ENCODE measurements around the gene TMEM170B.

Gene TMEM170B

DNA sequence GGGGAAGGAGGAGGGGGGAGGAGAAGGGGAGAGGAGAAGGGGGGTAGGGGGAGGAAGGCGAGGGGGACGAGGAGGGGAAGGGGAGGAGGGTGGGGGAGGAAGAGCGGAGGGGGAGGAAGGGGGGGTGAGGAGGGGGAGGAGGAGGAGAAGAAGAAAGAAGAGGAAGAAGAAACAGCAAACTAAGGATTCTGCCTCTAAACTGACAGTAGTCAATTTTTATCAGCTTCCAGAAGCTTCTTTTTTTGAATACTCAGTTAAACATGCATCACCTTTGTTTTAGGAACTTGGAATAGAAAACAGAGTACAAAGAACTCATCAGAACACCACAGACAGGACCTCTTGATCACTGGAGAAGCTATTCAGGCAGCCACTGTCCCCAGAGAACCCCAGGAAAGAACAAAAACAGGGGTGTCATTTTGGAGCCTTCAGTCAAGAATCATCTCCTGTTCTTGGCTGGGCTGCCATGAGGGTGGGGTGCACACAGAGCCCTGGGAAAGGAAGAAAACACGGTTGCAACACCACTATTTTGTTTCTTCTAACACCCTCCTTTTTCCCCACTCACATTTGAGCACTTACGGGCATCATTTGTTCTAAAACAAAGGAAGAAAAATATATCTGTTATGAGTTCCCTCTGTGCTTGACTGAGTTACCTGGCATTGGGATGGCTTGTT is 67.4 kb downstream of the TMEM170B start:
- TF ChIP-seq, protein P1, sequence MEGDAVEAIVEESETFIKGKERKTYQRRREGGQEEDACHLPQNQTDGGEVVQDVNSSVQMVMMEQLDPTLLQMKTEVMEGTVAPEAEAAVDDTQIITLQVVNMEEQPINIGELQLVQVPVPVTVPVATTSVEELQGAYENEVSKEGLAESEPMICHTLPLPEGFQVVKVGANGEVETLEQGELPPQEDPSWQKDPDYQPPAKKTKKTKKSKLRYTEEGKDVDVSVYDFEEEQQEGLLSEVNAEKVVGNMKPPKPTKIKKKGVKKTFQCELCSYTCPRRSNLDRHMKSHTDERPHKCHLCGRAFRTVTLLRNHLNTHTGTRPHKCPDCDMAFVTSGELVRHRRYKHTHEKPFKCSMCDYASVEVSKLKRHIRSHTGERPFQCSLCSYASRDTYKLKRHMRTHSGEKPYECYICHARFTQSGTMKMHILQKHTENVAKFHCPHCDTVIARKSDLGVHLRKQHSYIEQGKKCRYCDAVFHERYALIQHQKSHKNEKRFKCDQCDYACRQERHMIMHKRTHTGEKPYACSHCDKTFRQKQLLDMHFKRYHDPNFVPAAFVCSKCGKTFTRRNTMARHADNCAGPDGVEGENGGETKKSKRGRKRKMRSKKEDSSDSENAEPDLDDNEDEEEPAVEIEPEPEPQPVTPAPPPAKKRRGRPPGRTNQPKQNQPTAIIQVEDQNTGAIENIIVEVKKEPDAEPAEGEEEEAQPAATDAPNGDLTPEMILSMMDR (IDR thresholded peaks at IDR 0.05), result no peak
- Histone ChIP-seq H3K27me3 (no peaks in the 10 kb centered on the region), H3K4me1 (ENCODE audit: control insufficient read depth in 1 of 2, insufficient read depth in 1 of 2, low read depth in 1 of 2, low read length in 1 of 2) (peaks cover 15 to 19% of the 10 kb centered on the region in 2 experiments), H3K27ac (peak overlapping the region; percentile 75), H3K36me3 (no peaks in the 10 kb centered on the region), H3K4me3 (ENCODE audit: low read depth in 1 of 2, low read length in 1 of 2) (no peak overlapping the region), H3K9me3 (no peaks in the 10 kb centered on the region)

DNA sequence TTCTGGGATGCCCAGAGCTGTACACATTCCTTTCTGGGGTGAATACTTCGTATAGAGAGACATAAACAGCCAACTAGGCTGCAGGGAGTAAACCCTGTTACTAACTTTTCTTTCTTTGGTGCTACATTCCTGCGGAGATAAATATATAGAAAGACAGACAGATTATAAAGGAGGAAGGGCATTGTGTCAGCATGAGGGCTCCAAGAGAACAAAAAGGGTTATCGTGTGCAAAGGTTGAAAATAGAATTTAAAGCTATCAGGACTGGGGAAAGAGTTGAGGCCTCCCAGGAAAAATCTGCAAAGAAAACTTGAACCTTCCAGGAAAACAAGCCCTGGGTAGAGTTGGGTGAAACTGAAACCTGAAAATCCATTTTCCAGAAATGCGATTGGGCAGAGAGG is 68.0 kb downstream of the TMEM170B start:
- H3K36me3 ChIP-seq, result no peaks in the 10 kb centered on the region
- H3K27ac ChIP-seq, result peak overlapping the region; percentile 73
- no peaks in the 10 kb centered on the region for H3K27me3 ChIP-seq
- TF ChIP-seq, protein P1 (IDR thresholded peaks at IDR 0.05), result no peak
- peaks cover 15 to 19% of the 10 kb centered on the region in 2 experiments for H3K4me1 ChIP-seq (ENCODE audit: control insufficient read depth in 1 of 2, insufficient read depth in 1 of 2, low read depth in 1 of 2, low read length in 1 of 2)
- no peaks in the 10 kb centered on the region for H3K9me3 ChIP-seq
- H3K4me3 ChIP-seq (ENCODE audit: low read depth in 1 of 2, low read length in 1 of 2), result no peak overlapping the region

DNA sequence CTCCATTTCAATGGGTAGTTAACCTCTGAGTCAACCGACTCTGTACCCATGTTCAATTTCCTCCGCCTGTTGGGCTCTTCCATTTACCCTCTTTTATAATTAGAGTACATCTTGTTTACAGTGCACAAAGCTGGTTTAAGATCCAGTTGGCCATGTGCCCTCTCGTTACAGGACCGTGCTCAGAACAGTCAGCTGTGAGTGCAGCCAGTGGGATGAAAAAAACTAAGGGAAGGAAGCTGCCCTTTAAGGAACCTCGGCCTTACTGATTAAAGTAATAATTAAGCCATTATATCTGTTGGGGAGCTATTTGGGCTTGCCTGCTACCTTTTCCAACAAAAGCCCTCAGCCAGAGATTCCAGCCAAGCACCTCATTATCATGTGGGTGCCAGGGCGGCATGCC is 68.8 kb downstream of the TMEM170B start:
- peaks cover 15 to 19% of the 10 kb centered on the region in 2 experiments for H3K4me1 ChIP-seq (ENCODE audit: control insufficient read depth in 1 of 2, insufficient read depth in 1 of 2, low read depth in 1 of 2, low read length in 1 of 2)
- no peak overlapping the region for H3K27ac ChIP-seq
- H3K9me3 ChIP-seq, result no peaks in the 10 kb centered on the region
- H3K4me3 ChIP-seq (ENCODE audit: low read depth in 1 of 2, low read length in 1 of 2), result no peak overlapping the region
- H3K36me3 ChIP-seq, result no peaks in the 10 kb centered on the region
- TF ChIP-seq, protein P1 (IDR thresholded peaks at IDR 0.05), result no peak
- no peaks in the 10 kb centered on the region for H3K27me3 ChIP-seq

DNA sequence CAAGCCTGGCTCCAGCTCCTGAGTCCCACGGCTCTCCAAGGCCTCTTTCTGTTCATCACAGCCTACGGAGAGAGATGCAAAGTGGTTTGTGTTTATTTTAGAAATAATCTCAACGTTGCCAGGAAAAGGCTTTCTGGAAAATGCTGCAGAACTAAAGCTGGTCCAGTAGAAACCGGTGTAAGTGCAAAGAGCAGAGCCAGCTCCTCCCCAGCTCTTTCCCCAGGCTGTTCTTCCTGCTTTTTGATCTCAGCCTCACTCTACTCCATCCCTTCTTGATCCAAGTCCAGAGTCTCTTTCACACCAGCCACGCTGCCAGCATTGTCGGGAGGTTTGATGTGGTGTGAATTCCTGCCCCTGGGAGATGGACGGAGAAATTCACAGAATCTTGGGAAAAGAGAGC is 69.8 kb downstream of the TMEM170B start:
- Histone ChIP-seq H3K9me3 (no peaks in the 10 kb centered on the region), H3K27ac (no peak overlapping the region), H3K4me1 (ENCODE audit: control insufficient read depth in 1 of 2, insufficient read depth in 1 of 2, low read depth in 1 of 2, low read length in 1 of 2) (peaks cover 15 to 19% of the 10 kb centered on the region in 2 experiments), H3K36me3 (no peaks in the 10 kb centered on the region), H3K4me3 (ENCODE audit: low read depth in 1 of 2, low read length in 1 of 2) (no peak overlapping the region), H3K27me3 (no peaks in the 10 kb centered on the region)
- TF ChIP-seq, protein P1 (IDR thresholded peaks at IDR 0.05), result no peak

DNA sequence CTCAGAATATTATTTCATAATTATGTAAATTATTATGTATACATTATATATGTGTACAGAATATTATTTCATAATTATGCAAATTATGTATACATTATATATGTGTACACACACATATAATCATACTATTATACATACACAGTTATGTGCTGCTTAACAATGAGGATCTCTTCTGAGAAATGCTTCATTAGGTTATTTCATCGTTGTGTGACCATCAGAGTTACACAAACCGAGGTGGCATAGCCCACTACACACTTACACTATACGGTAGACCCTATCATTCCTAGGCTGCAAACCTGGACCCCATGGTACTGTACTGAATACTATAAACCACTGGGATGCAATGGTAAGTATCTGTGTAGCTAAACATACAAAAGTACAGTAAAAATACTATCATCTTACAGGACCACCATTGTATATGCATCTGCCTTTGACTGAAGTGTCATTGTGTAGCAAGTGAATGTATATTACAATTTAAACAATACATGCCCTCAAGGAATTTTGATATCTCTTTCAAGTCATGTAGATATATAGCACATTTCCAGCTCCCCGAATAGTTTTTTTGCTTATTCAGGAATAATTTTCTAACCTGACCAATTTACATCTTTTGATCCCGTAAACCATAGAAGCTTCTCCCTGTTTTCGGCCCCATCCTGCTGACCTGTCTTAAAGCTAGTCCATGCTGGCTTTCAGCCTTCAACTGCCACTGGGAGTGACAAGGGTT is 71.2 kb downstream of the TMEM170B start:
- H3K27ac ChIP-seq, result no peak overlapping the region
- peaks cover 15 to 19% of the 10 kb centered on the region in 2 experiments for H3K4me1 ChIP-seq (ENCODE audit: control insufficient read depth in 1 of 2, insufficient read depth in 1 of 2, low read depth in 1 of 2, low read length in 1 of 2)
- no peak overlapping the region for H3K4me3 ChIP-seq (ENCODE audit: low read depth in 1 of 2, low read length in 1 of 2)
- H3K27me3 ChIP-seq, result no peaks in the 10 kb centered on the region
- H3K9me3 ChIP-seq, result no peaks in the 10 kb centered on the region
- no peaks in the 10 kb centered on the region for H3K36me3 ChIP-seq
- TF ChIP-seq, protein P1 (IDR thresholded peaks at IDR 0.05), result no peak

All from neutrophil (primary cell).